HepG2 (cell line): ENCODE results near the gene VWA1. TPM values are rescaled to one million over a fixed set of nuclear protein-coding genes. Genes with fewer than 3 reads are reported as not detected.

Source experiments
- ARID4A ChIP-seq: sonication (generic); formaldehyde crosslinking; IDR thresholded peaks from 2 replicates; pipeline ENCODE4 v1.5.0; 2020; ENCODE audit warnings: mild to moderate bottlenecking, missing genetic modification reagents, borderline replicate concordance
- HNF1A ChIP-seq, 2 experiments: sonication (generic) in 1 of 2; formaldehyde crosslinking in 1 of 2; IDR thresholded peaks; 2 replicates each; pipeline versions ENCODE4 v1.4.0 to v1.6.1; 2016 to 2020; ENCODE audit warnings: borderline replicate concordance in 1 of 2, low read depth in 1 of 2, mild to moderate bottlenecking in 1 of 2, missing genetic modification reagents in 1 of 2
- MED13 ChIP-seq: sonication (generic); formaldehyde crosslinking; IDR thresholded peaks from 2 replicates; pipeline ENCODE4 v1.5.0; 2020; ENCODE audit warnings: missing genetic modification reagents
- ONECUT2 ChIP-seq: sonication (generic); formaldehyde crosslinking; IDR thresholded peaks from 2 replicates; pipeline ENCODE4 v1.4.0; 2020; ENCODE audit warnings: missing genetic modification reagents
- POLR2A ChIP-seq, 2 experiments: IDR thresholded peaks; 2 replicates each; pipeline ENCODE4 v1.6.1; 2011; ENCODE audit warnings: low read depth in 2 of 2, low read length in 2 of 2, mild to moderate bottlenecking in 1 of 2, moderate library complexity in 1 of 2; ENCODE audit not compliant: insufficient read depth in 1 of 2
- ZBTB2 ChIP-seq: sonication (generic); formaldehyde crosslinking; IDR thresholded peaks from 2 replicates; pipeline ENCODE4 v1.8.0; 2022; ENCODE audit warnings: low read depth, missing genetic modification reagents
- ZBTB8A ChIP-seq: sonication (generic); formaldehyde crosslinking; IDR thresholded peaks from 2 replicates; pipeline ENCODE4 v1.4.0; 2020; ENCODE audit warnings: mild to moderate bottlenecking, low read depth, missing genetic modification reagents, borderline replicate concordance
- ZFP41 ChIP-seq: sonication (generic); formaldehyde crosslinking; IDR thresholded peaks from 2 replicates; pipeline ENCODE4 v1.4.0; 2020; ENCODE audit warnings: mild to moderate bottlenecking, missing genetic modification reagents, borderline replicate concordance
- ZNF839 ChIP-seq: sonication (generic); formaldehyde crosslinking; IDR thresholded peaks from 2 replicates; pipeline ENCODE4 v1.4.0; 2020; ENCODE audit warnings: missing genetic modification reagents, mild to moderate bottlenecking, borderline replicate concordance
- polyA plus RNA-seq, 8 experiments: library from polyadenylated mRNA; depleted of rRNA in 3 of 8; stranded (reverse) in 7 of 8; unstranded in 1 of 8; fragments of >200 nt; fragmentation: Illumina TruSeq in 4 of 8; extraction: Trizol in 4 of 8; gene quantifications; 2 replicates each; pipeline versions ENCODE4 v1.2.1 to v1.2.3, GENCODE V29; 2011 to 2016; ENCODE audit warnings: low read depth in 4 of 8, missing spikeins in 1 of 8, mixed read lengths in 1 of 8; ENCODE audit not compliant: insufficient read depth in 1 of 8
- total RNA-seq, 5 experiments: library from RNA; depleted of rRNA; stranded (reverse); fragments of >200 nt; fragmentation: Illumina TruSeq; extraction: Trizol; gene quantifications; 2 replicates each; pipeline ENCODE4 v1.2.3, GENCODE V29; 2016; ENCODE audit warnings: low read depth in 1 of 5
- TF ChIP-seq, protein P1 (sequence below): sonication (generic); formaldehyde crosslinking; IDR thresholded peaks from 2 replicates; pipeline ENCODE4 v1.5.0; 2020; ENCODE audit warnings: mild to moderate bottlenecking, missing genetic modification reagents, borderline replicate concordance
- TF ChIP-seq, protein P2 (sequence below): IDR thresholded peaks from 2 replicates; pipeline ENCODE4 v1.6.1; 2018; ENCODE audit warnings: missing genetic modification reagents, mild to moderate bottlenecking, missing compliant biosample characterization
- TF ChIP-seq, protein P3 (sequence below): sonication (generic); formaldehyde crosslinking; IDR thresholded peaks from 2 replicates; pipeline ENCODE4 v1.4.0; 2020; ENCODE audit warnings: missing genetic modification reagents

The VWA1 gene
- total and polyA plus RNA-seq, 2 of the 13 experiments (the other 11 are each of a cell fraction or from before 2014, with no cell fraction given), result 40.9 to 57.5 TPM

DNA sequence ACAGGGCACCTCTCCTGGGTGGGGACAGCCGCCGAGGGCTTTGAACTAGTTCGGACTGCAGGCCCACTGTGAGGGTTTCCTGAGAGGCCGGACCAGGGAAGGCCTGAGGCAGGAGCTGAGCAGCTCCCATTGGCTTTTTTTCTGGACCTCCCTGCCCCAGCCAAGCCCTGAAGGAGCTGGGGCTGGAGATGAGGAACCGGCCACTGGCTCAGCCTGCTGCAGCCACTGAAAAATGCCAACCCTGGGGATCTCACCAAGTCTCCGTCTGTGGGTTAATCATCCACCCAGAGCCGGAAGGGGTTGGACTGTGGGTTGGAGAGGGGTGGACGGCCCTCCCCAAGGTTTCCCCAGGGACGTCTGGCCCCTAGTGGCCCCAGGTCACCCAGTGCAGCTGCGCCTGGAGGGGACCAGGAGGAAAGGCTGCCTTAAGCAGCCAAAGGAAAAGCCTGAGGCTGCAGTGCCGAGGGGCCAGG lies 2.5 kb downstream of the VWA1 start (continued):
- TF ChIP-seq ARID4A (CRISPR knock-in tag) (peak; percentile 71; the same call in 1 of the 2 replicates), ZNF839 (CRISPR knock-in tag) (0 out of 2 replicates have a peak, but pooled peaks have one; percentile 56), POLR2A (IDR thresholded peaks at IDR 0.05; ENCODE audit: insufficient read depth in 1 of 2, low read depth in 2 of 2, low read length in 2 of 2) (peak in 1 of 2 experiments; percentile 82; a peak in 2 of 4 replicates), ONECUT2 (CRISPR knock-in tag) (no peak), ZBTB8A (CRISPR knock-in tag) (no peak), MED13 (CRISPR knock-in tag) (0 out of 2 replicates have a peak, but pooled peaks have one; percentile 19), HNF1A (IDR thresholded peaks at IDR 0.05; ENCODE audit: low read depth) (peak; percentile 97), HNF1A (CRISPR knock-in tag; IDR thresholded peaks at IDR 0.05; ENCODE audit: borderline replicate concordance) (peak; percentile 98), ZBTB2 (no peak), ZFP41 (CRISPR knock-in tag) (no peak)
- TF ChIP-seq, protein P1, sequence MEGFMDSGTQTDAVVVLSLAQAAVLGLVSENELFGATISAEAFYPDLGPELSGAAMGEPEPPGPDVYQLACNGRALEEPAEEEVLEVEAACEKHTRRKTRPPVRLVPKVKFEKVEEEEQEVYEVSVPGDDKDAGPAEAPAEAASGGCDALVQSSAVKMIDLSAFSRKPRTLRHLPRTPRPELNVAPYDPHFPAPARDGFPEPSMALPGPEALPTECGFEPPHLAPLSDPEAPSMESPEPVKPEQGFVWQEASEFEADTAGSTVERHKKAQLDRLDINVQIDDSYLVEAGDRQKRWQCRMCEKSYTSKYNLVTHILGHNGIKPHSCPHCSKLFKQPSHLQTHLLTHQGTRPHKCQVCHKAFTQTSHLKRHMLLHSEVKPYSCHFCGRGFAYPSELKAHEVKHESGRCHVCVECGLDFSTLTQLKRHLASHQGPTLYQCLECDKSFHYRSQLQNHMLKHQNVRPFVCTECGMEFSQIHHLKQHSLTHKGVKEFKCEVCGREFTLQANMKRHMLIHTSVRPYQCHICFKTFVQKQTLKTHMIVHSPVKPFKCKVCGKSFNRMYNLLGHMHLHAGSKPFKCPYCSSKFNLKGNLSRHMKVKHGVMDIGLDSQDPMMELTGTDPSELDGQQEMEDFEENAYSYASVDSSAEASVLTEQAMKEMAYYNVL, result 0 out of 2 replicates have a peak, but pooled peaks have one; percentile 31
- TF ChIP-seq, protein P2, sequence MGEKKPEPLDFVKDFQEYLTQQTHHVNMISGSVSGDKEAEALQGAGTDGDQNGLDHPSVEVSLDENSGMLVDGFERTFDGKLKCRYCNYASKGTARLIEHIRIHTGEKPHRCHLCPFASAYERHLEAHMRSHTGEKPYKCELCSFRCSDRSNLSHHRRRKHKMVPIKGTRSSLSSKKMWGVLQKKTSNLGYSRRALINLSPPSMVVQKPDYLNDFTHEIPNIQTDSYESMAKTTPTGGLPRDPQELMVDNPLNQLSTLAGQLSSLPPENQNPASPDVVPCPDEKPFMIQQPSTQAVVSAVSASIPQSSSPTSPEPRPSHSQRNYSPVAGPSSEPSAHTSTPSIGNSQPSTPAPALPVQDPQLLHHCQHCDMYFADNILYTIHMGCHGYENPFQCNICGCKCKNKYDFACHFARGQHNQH (CRISPR knock-in tag), result peak; percentile 65; the same call in 1 of the 2 replicates
- TF ChIP-seq, protein P3, sequence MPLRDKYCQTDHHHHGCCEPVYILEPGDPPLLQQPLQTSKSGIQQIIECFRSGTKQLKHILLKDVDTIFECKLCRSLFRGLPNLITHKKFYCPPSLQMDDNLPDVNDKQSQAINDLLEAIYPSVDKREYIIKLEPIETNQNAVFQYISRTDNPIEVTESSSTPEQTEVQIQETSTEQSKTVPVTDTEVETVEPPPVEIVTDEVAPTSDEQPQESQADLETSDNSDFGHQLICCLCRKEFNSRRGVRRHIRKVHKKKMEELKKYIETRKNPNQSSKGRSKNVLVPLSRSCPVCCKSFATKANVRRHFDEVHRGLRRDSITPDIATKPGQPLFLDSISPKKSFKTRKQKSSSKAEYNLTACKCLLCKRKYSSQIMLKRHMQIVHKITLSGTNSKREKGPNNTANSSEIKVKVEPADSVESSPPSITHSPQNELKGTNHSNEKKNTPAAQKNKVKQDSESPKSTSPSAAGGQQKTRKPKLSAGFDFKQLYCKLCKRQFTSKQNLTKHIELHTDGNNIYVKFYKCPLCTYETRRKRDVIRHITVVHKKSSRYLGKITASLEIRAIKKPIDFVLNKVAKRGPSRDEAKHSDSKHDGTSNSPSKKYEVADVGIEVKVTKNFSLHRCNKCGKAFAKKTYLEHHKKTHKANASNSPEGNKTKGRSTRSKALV (CRISPR knock-in tag), result peak; percentile 75; the same call in 1 of the 2 replicates
